G401.6 (cell line): Measurements from ENCODE around the gene MCM10.

Experiments
- FAIRE-seq: peaks from 2 replicates; lab custom pipeline; 2012; peaks lifted over from hg19 to GRCh38; lab: Jason Lieb, UNC

The MCM10 gene

GRCh38 chr10:13165177-13165576, 3.8 kb downstream of the MCM10 start:
- FAIRE-seq, result no peak

- no peak for FAIRE-seq
These were observed 6.2 kb downstream of the MCM10 start for GRCh38 chr10:13167568-13167967.

- FAIRE-seq, result no peak
These were observed 7.4 kb downstream of the MCM10 start for GRCh38 chr10:13168781-13169180.

DNA sequence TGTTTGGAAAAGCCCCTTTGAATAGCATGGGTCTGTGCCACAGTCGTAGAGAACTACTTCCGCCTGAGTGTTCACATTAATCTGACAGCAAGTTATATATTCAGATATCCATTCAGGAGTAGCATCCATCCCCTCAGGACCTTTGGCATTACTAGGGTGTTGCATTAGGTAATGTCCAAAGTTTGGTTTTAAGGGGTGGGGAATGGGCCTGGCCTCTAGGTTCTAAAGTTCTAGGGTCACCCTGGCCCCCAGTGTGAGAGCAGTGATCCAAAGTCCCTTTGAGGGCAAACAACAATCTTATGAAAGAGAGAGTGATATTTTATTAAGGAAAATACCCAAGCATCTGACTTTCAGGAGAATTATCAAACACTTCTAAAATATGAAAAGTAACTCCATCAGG, 12.3 kb downstream of the MCM10 start:
- no peak for FAIRE-seq

- FAIRE-seq, result no peak
These were observed 19.4 kb downstream of the MCM10 start for GRCh38 chr10:13180788-13181187.

DNA sequence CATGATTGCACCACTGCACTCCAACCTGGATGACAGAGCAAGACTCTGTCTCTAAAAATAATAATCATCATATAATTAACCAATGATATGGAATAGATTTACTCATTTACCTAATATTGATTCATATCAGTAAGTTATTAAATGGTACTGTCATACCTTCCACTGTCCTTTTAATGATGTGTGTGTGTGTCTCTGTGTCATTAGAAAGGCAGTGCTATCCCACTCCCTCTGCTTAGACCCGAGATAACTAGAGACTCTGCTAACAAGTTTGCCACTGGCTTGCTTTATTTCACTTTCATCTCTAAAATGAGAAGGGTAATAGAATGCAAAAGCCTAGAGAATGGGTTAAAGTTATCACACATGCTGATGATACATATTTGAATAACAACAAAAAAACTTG, 21.1 kb downstream of the MCM10 start:
- FAIRE-seq, result no peak

GRCh38 chr10:13183625-13184024, 22.3 kb downstream of the MCM10 start:
- no peak for FAIRE-seq

DNA sequence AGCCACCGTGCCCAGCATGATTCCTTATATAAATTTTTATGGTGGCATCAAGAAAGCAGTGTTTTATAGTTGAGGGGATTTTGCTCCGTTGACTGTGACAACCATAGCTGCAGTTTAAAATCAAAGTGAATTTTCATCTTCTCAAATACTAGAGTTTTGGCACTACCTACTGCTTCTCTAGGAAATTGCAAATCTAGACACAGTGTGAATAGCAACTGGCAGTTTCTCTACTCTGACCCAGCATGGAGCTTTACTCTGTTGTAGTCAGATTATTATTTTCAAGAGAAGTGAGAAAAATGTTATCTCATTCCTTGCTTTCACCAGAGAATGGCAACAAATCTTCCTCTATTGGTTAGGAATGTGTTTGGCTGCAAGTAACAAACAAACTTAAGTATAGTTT, 22.9 kb downstream of the MCM10 start:
- no peak for FAIRE-seq

DNA sequence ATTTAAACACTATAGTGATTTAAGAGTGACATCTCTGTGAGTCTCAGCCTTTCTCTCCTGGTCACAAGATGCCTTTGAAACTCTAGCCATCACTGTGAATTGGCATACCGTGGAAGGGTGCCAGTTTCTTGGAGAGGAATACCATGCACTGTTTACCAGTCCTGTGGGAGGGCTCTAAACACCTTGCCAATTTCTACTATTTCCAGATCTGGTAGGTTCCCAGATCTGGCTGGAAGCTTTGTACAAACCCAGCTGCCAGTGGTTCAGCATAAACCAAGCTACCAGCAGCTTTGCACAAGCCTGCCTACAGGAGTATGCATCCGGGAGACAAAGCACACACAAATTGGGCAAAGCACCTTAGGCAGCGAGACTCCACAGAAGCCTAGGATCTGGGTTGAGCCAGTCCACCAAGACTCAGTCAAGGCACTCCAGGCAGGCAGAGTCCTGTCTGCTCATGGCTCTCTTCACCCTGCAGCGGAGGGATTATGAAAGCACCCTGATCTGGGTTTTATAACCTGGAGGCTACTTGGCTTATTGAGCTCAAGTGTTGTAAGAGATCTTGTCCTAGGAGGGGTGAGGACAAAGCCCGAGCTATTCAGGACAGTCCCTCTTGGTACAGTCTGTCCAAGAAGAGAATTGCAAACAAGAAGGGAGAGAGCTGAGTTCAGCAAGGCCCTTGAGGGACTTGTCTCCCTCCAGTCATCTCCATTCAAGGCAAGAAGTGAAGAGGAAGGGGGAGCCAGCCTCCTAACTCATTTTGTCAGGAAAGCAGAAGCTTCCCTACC, 23.6 kb downstream of the MCM10 start:
- no peak for FAIRE-seq

- FAIRE-seq, result no peak
These were observed 25.8 kb downstream of the MCM10 start for GRCh38 chr10:13187135-13187534.

DNA sequence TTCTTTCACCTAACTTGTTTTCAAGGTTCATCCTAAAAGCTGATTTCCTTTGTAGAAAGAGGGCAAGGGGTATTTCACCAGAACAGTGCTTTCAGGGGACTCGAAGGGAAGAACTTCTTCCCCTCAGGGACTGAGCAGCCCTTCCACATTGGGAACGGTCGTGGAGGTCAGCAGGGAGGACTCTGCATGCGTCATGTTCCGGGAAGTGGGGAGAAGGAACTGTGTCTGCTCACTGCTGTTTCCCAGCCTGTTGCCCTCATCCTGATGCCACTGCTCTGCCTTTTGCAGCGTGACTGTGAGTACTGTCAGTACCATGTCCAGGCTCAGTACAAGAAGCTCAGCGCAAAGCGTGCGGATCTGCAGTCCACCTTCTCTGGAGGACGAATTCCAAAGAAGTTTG, 27.2 kb downstream of the MCM10 start:
- no peak for FAIRE-seq

GRCh38 chr10:13189961-13190360, 28.6 kb downstream of the MCM10 start:
- FAIRE-seq, result no peak

- FAIRE-seq, result no peak
These were observed 29.5 kb downstream of the MCM10 start for GRCh38 chr10:13190816-13191215.

- no peak for FAIRE-seq
These were observed 30.0 kb downstream of the MCM10 start for GRCh38 chr10:13191362-13191761.

DNA sequence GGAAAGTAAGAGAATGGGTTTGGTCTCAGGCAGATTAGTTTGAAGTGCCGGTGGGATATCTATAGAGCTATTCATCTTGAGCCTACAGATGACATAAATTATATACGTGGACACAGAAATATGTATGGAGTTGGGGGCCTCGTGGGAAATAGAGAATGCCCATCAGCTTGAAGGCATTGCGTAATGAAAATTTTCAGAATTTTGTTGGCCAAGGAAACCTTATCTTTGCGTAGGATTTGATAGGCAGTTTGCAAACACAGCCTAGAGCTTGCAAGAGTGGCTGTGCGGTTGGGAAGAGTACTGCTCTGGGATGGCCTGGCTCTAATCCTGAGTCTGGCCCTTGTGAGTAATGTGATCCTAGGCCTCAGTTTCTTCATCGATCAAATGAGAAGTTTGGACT, 32.3 kb downstream of the MCM10 start:
- FAIRE-seq, result no peak

DNA sequence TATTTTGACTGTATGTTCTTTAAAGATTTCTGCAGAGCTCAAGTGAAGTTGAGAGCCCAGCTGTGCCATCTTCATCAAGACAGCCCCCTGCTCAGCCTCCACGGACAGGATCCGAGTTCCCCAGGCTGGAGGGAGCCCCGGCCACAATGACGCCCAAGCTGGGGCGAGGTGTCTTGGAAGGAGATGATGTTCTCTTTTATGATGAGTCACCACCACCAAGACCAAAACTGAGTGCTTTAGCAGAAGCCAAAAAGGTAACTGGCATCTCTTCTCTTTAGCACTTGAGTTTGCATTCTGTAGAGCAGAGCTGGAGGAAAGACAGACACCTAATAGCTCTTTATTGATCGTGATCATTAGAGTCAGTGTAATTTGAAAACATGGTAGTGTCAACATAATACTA, 33.7 kb downstream of the MCM10 start:
- no peak for FAIRE-seq

GRCh38 chr10:13201132-13201531, 39.8 kb downstream of the MCM10 start:
- no peak for FAIRE-seq

- FAIRE-seq, result no peak
These were observed 44.7 kb downstream of the MCM10 start for GRCh38 chr10:13206091-13206490.

- FAIRE-seq, result peak; percentile 80
These were observed 45.4 kb downstream of the MCM10 start for GRCh38 chr10:13206546-13207443.

DNA sequence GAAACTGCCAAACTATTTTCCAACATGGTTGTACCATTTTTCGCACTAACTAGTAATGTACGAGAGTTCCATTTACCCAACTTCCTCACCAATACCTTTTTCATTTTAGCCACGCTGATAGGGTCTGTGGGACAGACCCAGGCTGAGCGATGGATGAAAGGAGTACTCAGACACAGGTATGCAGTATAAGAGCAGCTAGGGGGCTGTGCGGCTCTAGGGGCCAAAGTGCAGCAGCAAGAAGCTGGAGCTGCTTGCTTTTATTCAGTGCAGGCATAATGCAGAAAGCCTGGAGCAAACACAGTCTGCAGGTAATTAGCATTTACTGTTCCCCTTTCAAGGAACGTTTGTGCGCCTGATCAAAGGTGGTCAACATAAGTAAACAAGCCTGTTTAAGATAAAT, 51.8 kb downstream of the MCM10 start:
- no peak for FAIRE-seq

- no peak for FAIRE-seq
These were observed 57.5 kb downstream of the MCM10 start for GRCh38 chr10:13218878-13219277.

DNA sequence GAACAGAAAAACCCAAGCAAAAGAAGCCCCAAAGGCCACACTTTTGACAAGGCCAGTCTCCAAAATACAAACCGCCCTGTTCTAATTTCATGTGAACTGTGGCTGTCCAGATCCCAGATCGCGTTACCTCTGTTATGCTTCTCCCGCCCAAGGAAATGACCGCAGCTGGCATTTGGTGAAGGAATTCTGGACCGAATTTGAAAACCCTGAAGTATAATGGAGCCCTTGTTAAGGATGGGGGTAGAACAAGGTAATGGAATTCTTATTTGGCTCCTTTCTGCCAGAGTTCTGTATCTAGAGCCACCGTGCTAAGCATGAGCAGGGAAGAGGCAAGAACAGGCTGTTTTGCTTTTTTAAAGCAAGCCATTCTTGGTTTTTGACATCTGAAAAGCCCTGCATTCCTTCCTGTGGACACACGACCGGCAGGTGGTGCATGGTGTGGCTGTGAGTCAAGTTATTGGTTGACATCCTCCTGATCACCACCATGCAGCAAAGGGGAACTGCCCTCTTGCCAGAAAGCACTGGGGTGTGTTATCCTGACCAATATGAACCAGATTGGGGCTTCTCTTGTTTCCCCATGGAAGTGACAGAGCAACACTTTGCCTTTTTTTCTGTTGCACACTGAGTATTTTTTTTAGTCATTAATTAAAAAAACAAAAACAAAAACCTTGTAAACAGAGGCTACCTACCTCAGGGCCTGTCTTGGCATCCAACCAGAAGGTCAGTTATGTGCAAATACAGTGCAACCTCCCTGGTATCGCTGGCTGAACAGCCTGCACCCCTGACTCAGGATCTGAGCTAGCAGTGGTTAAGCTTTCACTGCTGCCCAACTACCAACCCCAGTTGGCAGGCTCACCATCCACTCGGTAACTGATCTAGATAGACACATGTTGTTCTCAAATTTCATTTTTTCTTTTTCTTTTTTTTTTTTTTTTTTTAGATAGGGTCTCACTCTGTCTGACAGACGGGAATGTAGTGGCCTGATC, 58.6 kb downstream of the MCM10 start:
- FAIRE-seq, result no peak
